ENCODE data around the gene LMLN.

The LMLN gene

GRCh38 chr3:198064420-198064819, 104.4 kb downstream of the LMLN start:
- no peaks in the 10 kb centered on the region for H3K9me3 ChIP-seq (ENCODE audit: insufficient read depth, low read length)
- H3K9ac ChIP-seq (ENCODE audit: low read length): no peak overlapping the region
- no peak overlapping the region for H3K4me3 ChIP-seq (ENCODE audit: insufficient read depth, low read length, poor library complexity, severe bottlenecking)
- no peaks in the 10 kb centered on the region for H4K20me1 ChIP-seq (ENCODE audit: low read depth, low read length)
- no peak overlapping the region for H2AFZ ChIP-seq (ENCODE audit: low read depth, low read length, severe bottlenecking)
- no peaks in the 10 kb centered on the region for H3K79me2 ChIP-seq (ENCODE audit: insufficient read depth, low read length)
- H3K4me2 ChIP-seq (ENCODE audit: low read depth, low read length, poor library complexity, severe bottlenecking): no peak overlapping the region
- H3K27me3 ChIP-seq (ENCODE audit: low read length): no peaks in the 10 kb centered on the region
- H3K36me3 ChIP-seq (ENCODE audit: low read length): no peaks in the 10 kb centered on the region
- H3F3A ChIP-seq (ENCODE audit: insufficient read depth): no peaks in the 10 kb centered on the region
- no peak overlapping the region for H3K27ac ChIP-seq (ENCODE audit: low read depth, low read length)
- no peak for TF ChIP-seq EZH2phosphoT487 (conservative IDR thresholded peaks at IDR 0.05; ENCODE audit: low read length)
- TF ChIP-seq CTCF (IDR thresholded peaks at IDR 0.05; ENCODE audit: insufficient read depth, low read length, poor library complexity, severe bottlenecking): no peak
- H3K9me2 ChIP-seq (replicated peaks; ENCODE audit: insufficient read depth, low read length): no peaks in the 10 kb centered on the region

GRCh38 chr3:198065897-198066296, 105.9 kb downstream of the LMLN start:
- TF ChIP-seq CTCF (IDR thresholded peaks at IDR 0.05; ENCODE audit: insufficient read depth, low read length, poor library complexity, severe bottlenecking) (no peak), EZH2phosphoT487 (conservative IDR thresholded peaks at IDR 0.05; ENCODE audit: low read length) (no peak)
- Histone ChIP-seq H2AFZ (ENCODE audit: low read depth, low read length, severe bottlenecking) (no peak overlapping the region), H3K9me3 (ENCODE audit: insufficient read depth, low read length) (no peaks in the 10 kb centered on the region), H3K27me3 (ENCODE audit: low read length) (no peaks in the 10 kb centered on the region), H3K36me3 (ENCODE audit: low read length) (no peaks in the 10 kb centered on the region), H3K9ac (ENCODE audit: low read length) (no peak overlapping the region), H4K20me1 (ENCODE audit: low read depth, low read length) (no peaks in the 10 kb centered on the region), H3K79me2 (ENCODE audit: insufficient read depth, low read length) (no peaks in the 10 kb centered on the region), H3K4me2 (ENCODE audit: low read depth, low read length, poor library complexity, severe bottlenecking) (no peak overlapping the region), H3K4me3 (ENCODE audit: insufficient read depth, low read length, poor library complexity, severe bottlenecking) (no peak overlapping the region), H3K9me2 (replicated peaks; ENCODE audit: insufficient read depth, low read length) (no peaks in the 10 kb centered on the region), H3F3A (ENCODE audit: insufficient read depth) (no peaks in the 10 kb centered on the region), H3K27ac (ENCODE audit: low read depth, low read length) (no peak overlapping the region)

- H3K9me3 ChIP-seq (ENCODE audit: insufficient read depth, low read length): no peaks in the 10 kb centered on the region
- no peak overlapping the region for H3K4me3 ChIP-seq (ENCODE audit: insufficient read depth, low read length, poor library complexity, severe bottlenecking)
- H3K9ac ChIP-seq (ENCODE audit: low read length): no peak overlapping the region
- no peaks in the 10 kb centered on the region for H4K20me1 ChIP-seq (ENCODE audit: low read depth, low read length)
- no peaks in the 10 kb centered on the region for H3K36me3 ChIP-seq (ENCODE audit: low read length)
- no peak overlapping the region for H2AFZ ChIP-seq (ENCODE audit: low read depth, low read length, severe bottlenecking)
- no peaks in the 10 kb centered on the region for H3K9me2 ChIP-seq (replicated peaks; ENCODE audit: insufficient read depth, low read length)
- no peak overlapping the region for H3K4me2 ChIP-seq (ENCODE audit: low read depth, low read length, poor library complexity, severe bottlenecking)
- H3F3A ChIP-seq (ENCODE audit: insufficient read depth): no peaks in the 10 kb centered on the region
- no peaks in the 10 kb centered on the region for H3K27me3 ChIP-seq (ENCODE audit: low read length)
- no peaks in the 10 kb centered on the region for H3K79me2 ChIP-seq (ENCODE audit: insufficient read depth, low read length)
- no peak overlapping the region for H3K27ac ChIP-seq (ENCODE audit: low read depth, low read length)
- TF ChIP-seq EZH2phosphoT487 (conservative IDR thresholded peaks at IDR 0.05; ENCODE audit: low read length): no peak
- no peak for TF ChIP-seq CTCF (IDR thresholded peaks at IDR 0.05; ENCODE audit: insufficient read depth, low read length, poor library complexity, severe bottlenecking)
Observed at GRCh38 chr3:198067416-198067815, 107.4 kb downstream of the LMLN start.

Data from SU-DHL-6 (cell line).